22Rv1 (cell line): ENCODE measurements around the gene ALX1.

Experiments
- CTCF ChIP-seq: fragments of 450-650 bp; IDR thresholded peaks from 2 replicates; pipeline ENCODE4 v1.5.1; 2017; ENCODE audit warnings: mild to moderate bottlenecking
- ZFX ChIP-seq: fragments of 450-650 bp; IDR thresholded peaks from 2 replicates; pipeline ENCODE4 v1.6.1; 2017; ENCODE audit warnings: antibody characterized with exemption, borderline replicate concordance

GRCh38 chr12:85308374-85308773 is 28.4 kb downstream of the ALX1 start:
- no peak for TF ChIP-seq CTCF
- TF ChIP-seq ZFX, result no peak
